GM23338 (cell line): ENCODE measurements around the gene KRTCAP3. TPM values are rescaled to one million over a fixed set of nuclear protein-coding genes. Genes with fewer than 3 reads are reported as not detected.
A peak's percentile ranks its signal among the peaks of the same experiment; 100 is the strongest.

Experiments used
- ATAC-seq: fragments of 200-7000 bp; cut with Tn5 transposase; 3 replicates; pipeline ENCODE4 v1.9.1; 2020
- DNase-seq: peaks from one replicate; pipeline ENCODE4 v3.0.0-alpha.2; 2015; ENCODE audit warnings: low spot score
- H2AFZ ChIP-seq: fragments of 200-600 bp; sonication (generic); 2 replicates; pipeline ENCODE4 v1.8.0; 2016; ENCODE audit warnings: antibody characterized with exemption, mild to moderate bottlenecking, moderate library complexity
- H3F3A ChIP-seq: fragments of 200-600 bp; sonication (generic); replicated peaks from 2 replicates; pipeline ENCODE4 v1.8.0; 2017; ENCODE audit warnings: antibody characterized with exemption, mixed run types, low read depth
- H3K27ac ChIP-seq: fragments of 200-600 bp; sonication (generic); 2 replicates; pipeline ENCODE4 v1.6.1; 2016; ENCODE audit warnings: low read depth
- H3K27me3 ChIP-seq: fragments of 200-600 bp; sonication (generic); 2 replicates; pipeline ENCODE4 v1.8.0; 2016; ENCODE audit warnings: mild to moderate bottlenecking, mixed run types, moderate library complexity; ENCODE audit not compliant: insufficient read depth
- H3K36me3 ChIP-seq: fragments of 200-600 bp; sonication (generic); 2 replicates; pipeline ENCODE4 v1.8.0; 2016; ENCODE audit warnings: mild to moderate bottlenecking; ENCODE audit not compliant: insufficient read depth
- H3K4me1 ChIP-seq: fragments of 200-600 bp; sonication (generic); 2 replicates; pipeline ENCODE4 v1.8.0; 2016; ENCODE audit warnings: mild to moderate bottlenecking, moderate library complexity; ENCODE audit not compliant: insufficient read depth
- H3K4me2 ChIP-seq: fragments of 200-600 bp; sonication (generic); 2 replicates; pipeline ENCODE4 v1.7.1; 2017; ENCODE audit warnings: mixed run types
- H3K4me3 ChIP-seq: fragments of 200-600 bp; sonication (generic); 2 replicates; pipeline ENCODE4 v1.6.1; 2016; ENCODE audit warnings: mixed run types
- H3K79me2 ChIP-seq: fragments of 200-600 bp; sonication (generic); replicated peaks from 2 replicates; pipeline ENCODE4 v1.8.0; 2017; ENCODE audit warnings: mild to moderate bottlenecking; ENCODE audit not compliant: insufficient read depth
- H3K9me2 ChIP-seq: fragments of 200-600 bp; sonication (generic); 2 replicates; pipeline ENCODE4 v1.8.0; 2017; ENCODE audit not compliant: insufficient read depth
- H4K20me1 ChIP-seq: fragments of 200-600 bp; sonication (generic); replicated peaks from 2 replicates; pipeline ENCODE4 v1.8.0; 2017; ENCODE audit warnings: mild to moderate bottlenecking; ENCODE audit not compliant: insufficient read depth
- H3K27ac Mint-ChIP-seq: 2 replicates; pipeline ENCODE4 v1.8.0; 2020; ENCODE audit warnings: inconsistent platforms, mild to moderate bottlenecking, moderate library complexity, mixed read lengths
- H3K27me3 Mint-ChIP-seq: 3 replicates; pipeline ENCODE4 v1.8.0; 2022; ENCODE audit warnings: low read depth, mild to moderate bottlenecking, moderate library complexity, mixed read lengths, inconsistent platforms; ENCODE audit not compliant: insufficient read depth, poor library complexity
- H3K36me3 Mint-ChIP-seq: 3 replicates; pipeline ENCODE4 v1.8.0; 2021; ENCODE audit warnings: low read depth, mild to moderate bottlenecking, inconsistent platforms, moderate library complexity, mixed read lengths
- H3K4me1 Mint-ChIP-seq: 3 replicates; pipeline ENCODE4 v1.8.0; 2020; ENCODE audit warnings: mild to moderate bottlenecking, inconsistent platforms, mixed read lengths
- H3K4me3 Mint-ChIP-seq: 3 replicates; pipeline ENCODE4 v1.8.0; 2021; ENCODE audit warnings: moderate library complexity, mild to moderate bottlenecking, inconsistent platforms, mixed read lengths
- H3K9me3 Mint-ChIP-seq: 3 replicates; pipeline ENCODE4 v1.8.0; 2020; ENCODE audit warnings: moderate library complexity, mild to moderate bottlenecking, inconsistent platforms, mixed read lengths
- EZH2phosphoT487 ChIP-seq: fragments of 200-600 bp; sonication (generic); IDR thresholded peaks from one replicate; pipeline ENCODE4 v1.8.1; 2018; ENCODE audit warnings: antibody characterized with exemption; ENCODE audit not compliant: unreplicated experiment
- JUNB ChIP-seq: IDR thresholded peaks from one replicate; pipeline ENCODE4 v1.6.1; 2016; ENCODE audit warnings: antibody characterized with exemption; ENCODE audit not compliant: unreplicated experiment
- POLR2AphosphoS5 ChIP-seq: IDR thresholded peaks from 2 replicates; pipeline ENCODE4 v1.6.1; 2016; ENCODE audit warnings: antibody characterized with exemption, low read depth
- REST ChIP-seq: IDR thresholded peaks from one replicate; pipeline ENCODE4 v1.6.1; 2018; ENCODE audit warnings: antibody characterized with exemption; ENCODE audit not compliant: unreplicated experiment
- STAT1 ChIP-seq: IDR thresholded peaks from one replicate; pipeline ENCODE4 v1.6.1; 2016; ENCODE audit warnings: antibody characterized with exemption; ENCODE audit not compliant: unreplicated experiment
- ZNF114 ChIP-seq: fragments of 250-450 bp; sonication (Bioruptor Pico); IDR thresholded peaks from 2 replicates; pipeline ENCODE4 v1.5.0; 2020; ENCODE audit warnings: mild to moderate bottlenecking, moderate library complexity
- polyA plus RNA-seq: library from polyadenylated mRNA; unstranded; fragments of >200 nt; fragmentation: Nextera tagmentation; extraction: Ambion mirVana; gene quantifications from 2 replicates; pipeline ENCODE4 v1.2.1, GENCODE V29; 2016
- total RNA-seq: library from RNA; depleted of rRNA; stranded (reverse); fragments of >200 nt; shearing (Covaris generic); gene quantifications from 2 replicates; pipeline ENCODE4 v1.2.3, GENCODE V29; 2014
- TF ChIP-seq, protein P1 (sequence below): fragments of 250-450 bp; sonication (Bioruptor Pico); IDR thresholded peaks from 2 replicates; pipeline ENCODE4 v1.5.0; 2020; ENCODE audit warnings: mild to moderate bottlenecking, moderate library complexity
- TF ChIP-seq, protein P2 (sequence below): IDR thresholded peaks from 2 replicates; pipeline ENCODE4 v1.6.1; 2016; ENCODE audit warnings: antibody characterized with exemption

The KRTCAP3 gene
- total and polyA plus RNA-seq, 2 experiments from 2014 or later: 15.8 to 52.4 TPM

DNA sequence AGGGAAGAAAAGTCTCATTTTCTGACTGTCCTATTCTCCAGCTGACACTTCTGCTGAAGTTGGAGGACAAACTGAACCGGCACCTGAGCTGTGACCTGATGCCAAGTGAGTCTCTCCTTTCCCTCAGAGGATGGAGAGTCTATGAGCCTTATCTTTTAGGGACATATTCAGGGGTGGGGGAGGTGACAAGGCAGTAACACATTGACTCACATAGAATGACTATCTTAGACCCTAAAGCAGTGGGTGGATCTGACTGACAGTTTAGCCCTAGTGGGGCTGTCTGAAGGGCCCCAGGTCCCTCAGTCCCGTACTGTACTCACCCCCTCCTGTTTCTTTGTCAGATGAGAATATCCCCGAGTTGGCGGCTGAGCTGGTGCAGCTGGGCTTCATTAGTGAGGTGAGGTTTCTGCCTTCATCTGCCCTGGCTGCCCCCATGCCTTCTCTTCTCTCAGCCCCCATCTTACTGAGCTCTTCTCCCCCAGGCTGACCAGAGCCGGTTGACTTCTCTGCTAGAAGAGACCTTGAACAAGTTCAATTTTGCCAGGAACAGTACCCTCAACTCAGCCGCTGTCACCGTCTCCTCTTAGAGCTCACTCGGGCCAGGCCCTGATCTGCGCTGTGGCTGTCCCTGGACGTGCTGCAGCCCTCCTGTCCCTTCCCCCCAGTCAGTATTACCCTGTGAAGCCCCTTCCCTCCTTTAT lies 805 bp upstream of the KRTCAP3 start:
- peak overlapping the region; percentile 84; the same call in 1 of the 2 replicates for H3K27ac ChIP-seq
- H2AFZ ChIP-seq: peak overlapping the region; percentile 66; the same call in 1 of the 2 replicates
- H3K9me2 ChIP-seq: no peaks in the 10 kb centered on the region
- DNase-seq: no peak
- peak; percentile 8 for ATAC-seq
- no peaks in the 10 kb centered on the region for H3K9me3 Mint-ChIP-seq
- no peak overlapping the region for H3K27ac Mint-ChIP-seq
- TF ChIP-seq ZNF114 (CRISPR knock-in tag) (no peak), JUNB (no peak), REST (no peak), STAT1 (no peak), EZH2phosphoT487 (no peak), POLR2AphosphoS5 (no peak)
- TF ChIP-seq, protein P1, sequence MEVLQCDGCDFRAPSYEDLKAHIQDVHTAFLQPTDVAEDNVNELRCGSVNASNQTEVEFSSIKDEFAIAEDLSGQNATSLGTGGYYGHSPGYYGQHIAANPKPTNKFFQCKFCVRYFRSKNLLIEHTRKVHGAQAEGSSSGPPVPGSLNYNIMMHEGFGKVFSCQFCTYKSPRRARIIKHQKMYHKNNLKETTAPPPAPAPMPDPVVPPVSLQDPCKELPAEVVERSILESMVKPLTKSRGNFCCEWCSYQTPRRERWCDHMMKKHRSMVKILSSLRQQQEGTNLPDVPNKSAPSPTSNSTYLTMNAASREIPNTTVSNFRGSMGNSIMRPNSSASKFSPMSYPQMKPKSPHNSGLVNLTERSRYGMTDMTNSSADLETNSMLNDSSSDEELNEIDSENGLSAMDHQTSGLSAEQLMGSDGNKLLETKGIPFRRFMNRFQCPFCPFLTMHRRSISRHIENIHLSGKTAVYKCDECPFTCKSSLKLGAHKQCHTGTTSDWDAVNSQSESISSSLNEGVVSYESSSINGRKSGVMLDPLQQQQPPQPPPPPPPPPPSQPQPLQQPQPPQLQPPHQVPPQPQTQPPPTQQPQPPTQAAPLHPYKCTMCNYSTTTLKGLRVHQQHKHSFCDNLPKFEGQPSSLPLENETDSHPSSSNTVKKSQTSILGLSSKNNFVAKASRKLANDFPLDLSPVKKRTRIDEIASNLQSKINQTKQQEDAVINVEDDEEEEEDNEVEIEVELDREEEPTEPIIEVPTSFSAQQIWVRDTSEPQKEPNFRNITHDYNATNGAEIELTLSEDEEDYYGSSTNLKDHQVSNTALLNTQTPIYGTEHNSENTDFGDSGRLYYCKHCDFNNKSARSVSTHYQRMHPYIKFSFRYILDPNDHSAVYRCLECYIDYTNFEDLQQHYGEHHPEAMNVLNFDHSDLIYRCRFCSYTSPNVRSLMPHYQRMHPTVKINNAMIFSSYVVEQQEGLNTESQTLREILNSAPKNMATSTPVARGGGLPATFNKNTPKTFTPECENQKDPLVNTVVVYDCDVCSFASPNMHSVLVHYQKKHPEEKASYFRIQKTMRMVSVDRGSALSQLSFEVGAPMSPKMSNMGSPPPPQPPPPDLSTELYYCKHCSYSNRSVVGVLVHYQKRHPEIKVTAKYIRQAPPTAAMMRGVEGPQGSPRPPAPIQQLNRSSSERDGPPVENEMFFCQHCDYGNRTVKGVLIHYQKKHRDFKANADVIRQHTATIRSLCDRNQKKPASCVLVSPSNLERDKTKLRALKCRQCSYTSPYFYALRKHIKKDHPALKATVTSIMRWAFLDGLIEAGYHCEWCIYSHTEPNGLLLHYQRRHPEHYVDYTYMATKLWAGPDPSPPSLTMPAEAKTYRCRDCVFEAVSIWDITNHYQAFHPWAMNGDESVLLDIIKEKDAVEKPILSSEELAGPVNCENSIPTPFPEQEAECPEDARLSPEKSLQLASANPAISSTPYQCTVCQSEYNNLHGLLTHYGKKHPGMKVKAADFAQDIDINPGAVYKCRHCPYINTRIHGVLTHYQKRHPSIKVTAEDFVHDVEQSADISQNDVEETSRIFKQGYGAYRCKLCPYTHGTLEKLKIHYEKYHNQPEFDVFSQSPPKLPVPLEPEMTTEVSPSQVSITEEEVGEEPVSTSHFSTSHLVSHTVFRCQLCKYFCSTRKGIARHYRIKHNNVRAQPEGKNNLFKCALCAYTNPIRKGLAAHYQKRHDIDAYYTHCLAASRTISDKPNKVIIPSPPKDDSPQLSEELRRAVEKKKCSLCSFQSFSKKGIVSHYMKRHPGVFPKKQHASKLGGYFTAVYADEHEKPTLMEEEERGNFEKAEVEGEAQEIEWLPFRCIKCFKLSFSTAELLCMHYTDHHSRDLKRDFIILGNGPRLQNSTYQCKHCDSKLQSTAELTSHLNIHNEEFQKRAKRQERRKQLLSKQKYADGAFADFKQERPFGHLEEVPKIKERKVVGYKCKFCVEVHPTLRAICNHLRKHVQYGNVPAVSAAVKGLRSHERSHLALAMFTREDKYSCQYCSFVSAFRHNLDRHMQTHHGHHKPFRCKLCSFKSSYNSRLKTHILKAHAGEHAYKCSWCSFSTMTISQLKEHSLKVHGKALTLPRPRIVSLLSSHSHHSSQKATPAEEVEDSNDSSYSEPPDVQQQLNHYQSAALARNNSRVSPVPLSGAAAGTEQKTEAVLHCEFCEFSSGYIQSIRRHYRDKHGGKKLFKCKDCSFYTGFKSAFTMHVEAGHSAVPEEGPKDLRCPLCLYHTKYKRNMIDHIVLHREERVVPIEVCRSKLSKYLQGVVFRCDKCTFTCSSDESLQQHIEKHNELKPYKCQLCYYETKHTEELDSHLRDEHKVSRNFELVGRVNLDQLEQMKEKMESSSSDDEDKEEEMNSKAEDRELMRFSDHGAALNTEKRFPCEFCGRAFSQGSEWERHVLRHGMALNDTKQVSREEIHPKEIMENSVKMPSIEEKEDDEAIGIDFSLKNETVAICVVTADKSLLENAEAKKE (CRISPR knock-in tag): no peak
- TF ChIP-seq, protein P2, sequence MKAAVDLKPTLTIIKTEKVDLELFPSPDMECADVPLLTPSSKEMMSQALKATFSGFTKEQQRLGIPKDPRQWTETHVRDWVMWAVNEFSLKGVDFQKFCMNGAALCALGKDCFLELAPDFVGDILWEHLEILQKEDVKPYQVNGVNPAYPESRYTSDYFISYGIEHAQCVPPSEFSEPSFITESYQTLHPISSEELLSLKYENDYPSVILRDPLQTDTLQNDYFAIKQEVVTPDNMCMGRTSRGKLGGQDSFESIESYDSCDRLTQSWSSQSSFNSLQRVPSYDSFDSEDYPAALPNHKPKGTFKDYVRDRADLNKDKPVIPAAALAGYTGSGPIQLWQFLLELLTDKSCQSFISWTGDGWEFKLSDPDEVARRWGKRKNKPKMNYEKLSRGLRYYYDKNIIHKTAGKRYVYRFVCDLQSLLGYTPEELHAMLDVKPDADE: no peak
- peak overlapping the region; percentile 68; the same call in 1 of the 2 replicates for H3K4me2 ChIP-seq
- peaks cover 56% of the 10 kb centered on the region for H3K36me3 Mint-ChIP-seq
- no peaks in the 10 kb centered on the region for H3K27me3 ChIP-seq
- peaks cover 7% of the 10 kb centered on the region for H3K4me1 ChIP-seq
- peaks cover 21% of the 10 kb centered on the region for H3F3A ChIP-seq
- H3K79me2 ChIP-seq: no peaks in the 10 kb centered on the region; the same call in 1 of the 2 replicates
- H4K20me1 ChIP-seq: no peaks in the 10 kb centered on the region; the same call in none of the 2 replicates
- H3K4me3 ChIP-seq: peak overlapping the region; percentile 77; the same call in 1 of the 2 replicates
- H3K4me3 Mint-ChIP-seq: peak overlapping the region; percentile 61; the same call in 1 of the 3 replicates
- peaks cover 16% of the 10 kb centered on the region for H3K4me1 Mint-ChIP-seq
- H3K36me3 ChIP-seq: peaks cover 15% of the 10 kb centered on the region
- peaks cover 8% of the 10 kb centered on the region for H3K27me3 Mint-ChIP-seq
